Measurements from ENCODE around the gene CFAP100. TPM values are rescaled to one million over a fixed set of nuclear protein-coding genes. Genes with fewer than 3 reads are reported as not detected.

Gene CFAP100
- total and polyA plus RNA-seq, 9 of the 15 experiments (the other 6 are each of a cell fraction or from before 2014, with no cell fraction given), result not detected

GRCh38 chr3:126348308-126348920 lies 46.3 kb upstream of the CFAP100 start:
- peak in 3 of 4 experiments; percentile 15 to 32 (median 29) for DNase-seq (ENCODE audit: extremely low read depth in 1 of 4, low spot score in 3 of 4)
- intact Hi-C loops (cut with micrococcal nuclease), result no loop called here
- Histone ChIP-seq H3K27ac (ENCODE audit: extremely low read depth, low read depth, low read length) (no peak overlapping the region), H2AFZ (ENCODE audit: low read depth, low read length) (no peak overlapping the region), H3K4me3 (no peak overlapping the region), H3K9me3 (replicated peaks; ENCODE audit: control insufficient read depth, insufficient read depth, low read depth, low read length) (no peaks in the 10 kb centered on the region), H3K36me3 (ENCODE audit: control insufficient read depth, insufficient read depth, low read length) (no peaks in the 10 kb centered on the region), H4K20me1 (replicated peaks; ENCODE audit: control insufficient read depth, insufficient read depth, low read length) (no peaks in the 10 kb centered on the region), H3K9ac (ENCODE audit: insufficient read depth in 1 of 2, low read depth in 2 of 2, low read length in 2 of 2) (no peak overlapping the region), H3K4me1 (replicated peaks in 1 of 2; ENCODE audit: control insufficient read depth in 2 of 2, insufficient read depth in 2 of 2, low read length in 2 of 2) (peaks cover 0 to 3% of the 10 kb centered on the region in 2 experiments; a peak in 2 of 5 replicates), H3K79me2 (ENCODE audit: control insufficient read depth, insufficient read depth, low read length) (no peaks in the 10 kb centered on the region), H3K27me3 (ENCODE audit: control insufficient read depth in 2 of 2, insufficient read depth in 2 of 2, low read length in 2 of 2) (no peaks in the 10 kb centered on the region), H3K9me1 (ENCODE audit: control insufficient read depth, insufficient read depth, low read length) (no peaks in the 10 kb centered on the region), H3K4me2 (ENCODE audit: insufficient read depth, low read length) (no peak overlapping the region)
- CTCF ChIA-PET (ENCODE audit: low intra/inter-chr PET ratio), result no interaction called here
- no peak for FAIRE-seq
- no TSS peak for BruUV-seq (replicated peaks)
- POLR2A ChIA-PET, result interaction anchor here (1.1 kb wide), 1 partner anchor 11 kb away, joined by 3 read pairs; no protein-coding TSS in a partner anchor
- ATAC-seq, result peak; percentile 71
- WGBS (ENCODE audit: insufficient coverage, low coverage, missing lambda C conversion rate), result 37% methylated on average over 8 of the region's 12 CpGs
- TF ChIP-seq HOXB6 (CRISPR knock-in tag; IDR thresholded peaks at IDR 0.05; ENCODE audit: borderline replicate concordance) (no peak), CTCFL (IDR thresholded peaks at IDR 0.05; ENCODE audit: borderline replicate concordance, insufficient read depth, low read depth, low read length, poor library complexity, severe bottlenecking) (peak; percentile 73), RBM25 (IDR thresholded peaks at IDR 0.05; ENCODE audit: low read depth, low read length, severe bottlenecking) (peak; percentile 27), HNRNPH1 (optimal IDR thresholded peaks at IDR 0.05; ENCODE audit: low read depth, low read length) (no peak), CREB5 (CRISPR knock-in tag; IDR thresholded peaks at IDR 0.05) (no peak), CEBPB (tag; IDR thresholded peaks at IDR 0.05) (no peak)
- TF ChIP-seq, protein P1, sequence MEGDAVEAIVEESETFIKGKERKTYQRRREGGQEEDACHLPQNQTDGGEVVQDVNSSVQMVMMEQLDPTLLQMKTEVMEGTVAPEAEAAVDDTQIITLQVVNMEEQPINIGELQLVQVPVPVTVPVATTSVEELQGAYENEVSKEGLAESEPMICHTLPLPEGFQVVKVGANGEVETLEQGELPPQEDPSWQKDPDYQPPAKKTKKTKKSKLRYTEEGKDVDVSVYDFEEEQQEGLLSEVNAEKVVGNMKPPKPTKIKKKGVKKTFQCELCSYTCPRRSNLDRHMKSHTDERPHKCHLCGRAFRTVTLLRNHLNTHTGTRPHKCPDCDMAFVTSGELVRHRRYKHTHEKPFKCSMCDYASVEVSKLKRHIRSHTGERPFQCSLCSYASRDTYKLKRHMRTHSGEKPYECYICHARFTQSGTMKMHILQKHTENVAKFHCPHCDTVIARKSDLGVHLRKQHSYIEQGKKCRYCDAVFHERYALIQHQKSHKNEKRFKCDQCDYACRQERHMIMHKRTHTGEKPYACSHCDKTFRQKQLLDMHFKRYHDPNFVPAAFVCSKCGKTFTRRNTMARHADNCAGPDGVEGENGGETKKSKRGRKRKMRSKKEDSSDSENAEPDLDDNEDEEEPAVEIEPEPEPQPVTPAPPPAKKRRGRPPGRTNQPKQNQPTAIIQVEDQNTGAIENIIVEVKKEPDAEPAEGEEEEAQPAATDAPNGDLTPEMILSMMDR (IDR thresholded peaks at IDR 0.05 in 2 of 3, conservative IDR thresholded peaks at IDR 0.05 in 1 of 3; ENCODE audit: insufficient read depth in 2 of 3, low read depth in 1 of 3, low read length in 3 of 3), result peak in 2 of 3 experiments; percentile 12 to 40; a peak in 1 of 6 replicates
- in situ Hi-C loops (cut with MboI), result no loop called here

All from K562 (cell line).